HG02763 (cell line): ENCODE measurements around the gene MCU.
"Not testable (repeated sequence)": the region's sequence is repeated elsewhere in the genome, so short reads cannot be mapped to it uniquely, and the experiment has no call there.

Experiments used
- ATAC-seq: cut with Tn5 transposase; IDR thresholded peaks from one replicate; pipeline ENCODE4 v1.9.1; 2021; ENCODE audit warnings: mild to moderate bottlenecking, moderate library complexity; ENCODE audit not compliant: unreplicated experiment

MCU gene

GRCh38 chr10:72729528-72729927 is 37.6 kb downstream of the MCU start:
- ATAC-seq = no peak

- ATAC-seq = no peak
These were observed 38.5 kb downstream of the MCU start for GRCh38 chr10:72730479-72730878.

- ATAC-seq = no peak
These were observed 40.0 kb downstream of the MCU start for GRCh38 chr10:72731916-72732419.

DNA sequence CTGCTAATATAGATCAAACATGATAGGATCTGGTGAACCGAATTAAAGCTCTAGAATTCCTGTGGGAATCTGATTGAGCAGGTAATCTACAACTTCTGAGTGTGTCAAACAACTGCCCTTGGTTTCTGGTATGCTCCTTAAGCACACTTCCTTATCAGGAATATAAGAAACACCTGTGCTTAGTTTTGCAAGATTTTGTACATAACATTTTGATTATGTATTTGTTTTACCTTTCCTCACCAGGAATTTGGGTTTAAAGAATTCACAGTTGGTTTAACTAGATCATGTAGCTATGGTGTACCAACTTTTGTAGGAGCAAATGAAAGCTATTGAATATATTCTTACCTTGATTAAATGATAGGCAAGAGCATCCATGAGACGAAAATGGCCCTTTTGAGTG is 40.6 kb downstream of the MCU start:
- ATAC-seq = no peak

GRCh38 chr10:72733989-72734388 is 42.0 kb downstream of the MCU start:
- ATAC-seq = no peak

DNA sequence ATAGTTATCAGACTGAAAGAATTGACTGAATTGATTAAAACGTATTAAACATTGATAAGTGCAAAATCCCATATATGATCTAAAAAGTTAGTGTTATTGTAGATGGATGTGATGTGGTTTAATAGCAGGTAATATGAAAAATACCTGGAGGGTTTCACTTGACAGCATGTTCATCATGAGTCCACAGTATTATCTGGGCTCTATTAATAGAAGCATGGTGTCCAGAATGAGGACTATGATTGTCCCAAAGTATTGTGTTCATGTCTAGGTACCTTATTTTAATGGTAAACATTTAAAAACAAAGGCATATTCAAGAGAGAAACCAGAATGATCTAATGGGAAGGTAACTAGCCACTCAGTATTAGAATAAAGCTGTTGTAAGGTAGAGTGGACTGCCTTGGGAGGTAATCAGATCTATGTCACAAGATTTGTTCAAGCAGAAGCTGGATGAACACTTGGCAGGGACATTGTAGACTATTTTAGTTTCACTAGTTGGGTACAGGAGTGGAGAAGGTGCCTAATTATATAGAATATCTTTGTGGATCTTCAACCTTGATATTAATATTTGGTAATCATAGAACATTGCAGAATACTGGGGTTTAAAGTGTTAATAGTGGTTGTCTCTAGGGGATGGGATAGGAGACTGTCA is 43.5 kb downstream of the MCU start:
- ATAC-seq = no peak

DNA sequence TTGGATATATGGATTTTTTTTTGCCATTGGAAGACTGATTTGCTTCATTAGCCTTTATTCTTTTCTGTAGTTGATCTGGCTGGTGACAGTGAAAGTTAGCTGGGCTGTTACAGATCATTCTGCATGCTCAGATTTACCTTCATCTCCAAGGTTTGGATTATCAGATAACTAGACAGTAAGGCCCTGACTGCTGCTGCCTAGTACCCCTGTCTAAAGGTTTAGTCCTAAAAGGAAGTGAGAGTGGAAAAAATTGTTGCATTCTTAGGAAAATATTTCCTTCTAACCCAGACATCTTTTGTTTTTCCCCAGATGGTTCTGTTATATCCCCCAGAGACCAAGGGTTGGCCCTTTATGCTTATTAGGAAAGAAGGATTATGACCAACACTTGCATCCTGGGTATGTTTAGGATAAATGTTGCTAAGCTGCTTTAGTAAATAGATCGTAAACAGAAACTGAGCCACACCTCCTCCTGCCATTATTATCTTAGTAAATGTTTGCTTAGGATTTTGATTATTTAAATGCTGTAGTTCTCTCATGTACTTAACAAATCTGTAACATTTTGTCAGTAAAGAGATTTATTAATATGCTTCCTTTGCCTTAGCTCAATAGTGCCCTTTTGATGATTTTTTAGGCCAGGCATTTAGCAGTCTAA is 44.4 kb downstream of the MCU start:
- ATAC-seq = no peak

DNA sequence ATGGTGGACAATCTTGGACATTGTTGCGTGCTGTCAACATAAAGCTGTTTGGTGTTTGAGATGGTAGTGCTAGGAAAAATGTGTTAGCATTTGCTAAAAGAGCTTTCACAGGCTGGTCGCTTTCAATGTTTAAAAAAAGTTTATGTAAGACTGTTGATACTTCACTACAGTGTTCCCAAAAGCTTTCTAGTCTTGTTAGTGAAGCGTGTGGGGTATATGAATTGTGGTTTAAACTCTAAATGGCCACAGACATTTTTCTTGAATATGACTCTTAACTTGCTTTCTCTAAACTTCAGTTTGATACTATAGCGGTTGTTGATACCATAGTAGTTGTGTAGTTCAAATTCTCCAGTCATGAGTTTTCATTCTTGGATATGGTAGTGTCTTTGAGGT is 44.9 kb downstream of the MCU start:
- no peak for ATAC-seq

DNA sequence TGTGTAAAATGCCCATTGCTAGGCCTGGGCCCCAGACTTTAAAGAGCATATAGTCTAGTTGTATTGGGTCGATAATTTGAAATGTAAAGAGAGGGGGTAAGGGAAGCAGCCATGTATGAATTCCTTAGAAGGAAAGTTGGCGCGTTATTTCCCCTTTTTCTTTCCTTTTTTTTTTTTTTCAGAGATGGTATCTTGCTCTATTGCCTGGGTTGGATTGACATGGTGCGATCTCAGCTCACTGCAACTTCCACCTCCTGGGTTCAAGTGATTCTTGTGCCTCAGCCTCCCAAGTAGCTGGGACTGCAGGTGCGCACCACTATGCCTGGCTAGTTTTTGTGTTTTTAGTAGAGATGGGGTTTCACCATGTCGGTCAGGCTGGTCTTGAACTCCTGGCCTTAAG is 45.4 kb downstream of the MCU start:
- not testable (repeated sequence) for ATAC-seq

- ATAC-seq = no peak
These were observed 46.5 kb downstream of the MCU start for GRCh38 chr10:72738486-72738885.

GRCh38 chr10:72740528-72740927 is 48.6 kb downstream of the MCU start:
- no peak for ATAC-seq

- no peak for ATAC-seq
These were observed 50.1 kb downstream of the MCU start for GRCh38 chr10:72742092-72742491.

DNA sequence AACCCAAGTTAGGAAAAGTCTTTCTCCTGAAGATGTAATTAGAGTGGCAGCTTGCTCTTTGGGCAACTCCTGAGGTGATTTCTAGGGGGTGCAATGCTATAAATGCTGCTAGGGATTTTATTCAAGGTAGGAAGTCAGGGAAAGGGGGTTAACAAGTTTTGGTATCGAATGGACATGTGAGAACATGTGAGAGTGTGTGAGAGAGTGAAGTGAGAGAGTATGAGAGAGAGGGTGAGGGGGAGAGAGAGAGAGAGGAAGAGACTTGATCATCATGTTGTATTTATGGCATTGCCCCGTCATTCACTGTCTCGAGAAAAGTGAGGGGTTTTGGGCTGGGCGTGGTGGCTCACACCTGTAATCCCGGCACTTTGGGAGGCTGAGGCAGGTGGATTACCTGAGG is 50.9 kb downstream of the MCU start:
- no peak for ATAC-seq

GRCh38 chr10:72744566-72744965 is 52.6 kb downstream of the MCU start:
- ATAC-seq = no peak

DNA sequence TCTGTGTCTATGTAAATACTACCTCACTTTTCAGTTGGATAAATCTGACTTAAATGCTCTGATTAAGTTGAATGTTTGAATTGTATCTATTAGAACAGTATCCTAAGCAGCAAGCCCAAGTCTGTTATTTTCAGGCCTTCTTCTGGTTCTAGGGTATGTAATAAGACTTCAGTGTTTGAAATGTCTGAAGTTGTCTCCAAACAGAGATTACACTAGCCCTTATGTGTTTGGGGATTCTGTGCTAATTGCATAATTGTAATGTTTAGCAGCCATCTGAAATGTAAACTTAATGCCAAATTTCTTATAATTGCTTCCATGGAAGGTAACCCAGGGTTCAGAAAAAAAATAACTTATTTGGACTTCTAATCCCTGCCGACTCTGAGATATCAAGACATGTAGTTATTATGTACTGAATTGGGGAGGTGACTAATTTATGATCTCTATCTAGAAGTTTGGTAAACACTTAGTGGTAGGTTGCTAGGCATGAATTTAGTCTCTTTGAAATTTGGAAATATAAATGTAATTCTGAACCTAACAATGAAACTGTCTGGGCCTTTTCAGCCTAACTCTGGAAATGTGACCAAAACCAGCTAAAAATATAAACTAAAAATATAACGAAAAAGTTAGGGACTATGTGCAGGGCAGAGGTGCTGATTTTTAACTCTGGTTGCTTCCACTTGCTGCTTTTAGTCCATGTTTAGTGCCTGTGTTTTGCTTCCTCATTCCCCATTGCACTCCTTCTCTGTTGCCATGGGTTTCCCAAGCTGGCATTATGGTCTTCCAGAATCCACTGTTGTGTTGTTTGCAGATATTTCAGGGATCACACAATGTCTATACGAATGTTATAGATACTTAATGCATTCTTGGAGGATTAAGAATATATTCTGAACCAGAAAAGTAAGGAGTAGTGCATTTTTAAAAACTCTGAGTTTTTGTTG is 54.8 kb downstream of the MCU start:
- no peak for ATAC-seq

DNA sequence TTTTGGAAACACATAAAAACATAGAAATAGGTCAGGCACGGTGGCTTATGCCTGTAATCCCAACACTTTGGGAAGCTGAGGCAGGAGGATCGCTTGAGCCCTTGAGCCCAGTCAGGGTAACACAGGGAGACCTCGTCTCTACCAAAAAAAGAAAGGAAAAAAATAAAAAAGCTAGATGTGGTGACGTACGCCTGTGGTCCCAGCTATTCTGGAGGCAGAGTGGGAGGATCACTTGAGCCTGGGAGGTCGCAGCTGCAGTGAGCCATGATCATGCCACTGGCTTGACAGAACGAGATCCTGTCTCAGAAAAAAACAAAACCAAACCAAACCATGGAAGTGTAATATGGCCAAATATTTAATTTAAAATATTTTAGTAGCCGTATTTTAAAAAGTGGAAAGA is 55.6 kb downstream of the MCU start:
- no peak for ATAC-seq

GRCh38 chr10:72753760-72754231 is 61.9 kb downstream of the MCU start:
- ATAC-seq = no peak

DNA sequence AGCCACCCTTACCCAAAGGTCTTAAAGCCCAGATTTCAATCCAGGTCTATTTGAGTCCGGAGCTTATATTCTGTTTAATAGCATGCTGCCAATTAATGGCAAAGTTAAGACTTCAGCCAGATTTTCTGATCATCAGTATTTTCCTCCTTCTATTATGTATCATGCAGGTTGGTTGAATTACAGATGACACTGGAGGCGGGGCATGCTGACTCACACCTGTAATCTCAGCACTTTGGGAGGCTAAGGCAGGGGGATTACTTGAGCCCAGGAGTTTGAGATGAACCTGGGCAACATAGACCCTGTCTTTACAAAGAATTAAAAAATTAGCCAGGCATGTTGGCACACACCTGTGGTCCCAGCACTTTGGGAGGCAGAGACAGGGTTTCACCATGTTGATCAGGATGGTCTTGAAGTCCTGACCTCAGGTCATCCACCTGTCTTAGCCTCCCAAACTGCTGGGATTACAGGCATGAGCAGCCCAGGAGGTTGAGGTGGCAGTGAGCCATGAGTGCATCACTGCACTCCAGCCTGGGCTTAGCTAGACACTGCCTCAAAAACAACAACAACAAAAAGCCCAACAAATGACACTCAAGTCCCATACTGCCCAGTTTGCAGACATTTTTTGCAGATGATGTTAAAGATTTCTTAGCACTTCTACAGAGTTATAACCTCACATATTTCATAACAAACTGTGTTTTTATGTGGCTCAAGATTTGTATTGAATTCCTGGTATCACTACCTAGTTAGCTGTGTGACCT is 62.5 kb downstream of the MCU start:
- ATAC-seq = no peak

DNA sequence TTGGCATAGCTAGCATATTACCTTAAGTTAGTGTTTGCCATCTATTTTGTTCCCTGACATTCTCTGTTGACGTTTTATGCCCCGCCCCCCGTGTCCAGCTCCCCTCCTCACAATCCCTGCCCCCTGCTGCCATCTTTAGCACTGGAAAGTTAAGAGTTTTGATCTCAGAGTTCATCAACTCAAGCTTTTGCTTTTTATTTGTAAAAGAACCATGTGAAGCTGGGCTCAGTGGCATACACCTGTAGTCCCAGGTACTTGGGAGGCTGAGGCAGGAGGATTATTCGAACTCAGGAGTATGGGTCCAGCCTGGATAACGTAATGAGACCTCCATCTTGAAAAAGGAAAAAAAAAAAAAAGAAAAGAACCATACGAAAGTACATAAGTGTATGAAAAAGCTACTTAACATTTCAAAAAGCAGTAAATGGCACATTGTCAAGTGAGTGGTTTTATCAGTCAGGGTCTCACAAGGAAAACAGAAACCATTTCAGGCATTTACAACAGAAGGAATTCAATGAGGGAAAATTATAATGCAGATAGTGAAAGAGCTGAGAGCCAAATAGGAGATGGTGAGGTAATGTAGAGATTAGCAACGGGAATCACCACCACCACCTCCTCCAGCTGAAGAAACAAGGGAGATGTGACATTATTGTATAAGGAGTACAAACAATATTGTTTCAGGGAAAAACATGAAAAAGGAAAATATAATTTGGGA is 64.9 kb downstream of the MCU start:
- no peak for ATAC-seq

DNA sequence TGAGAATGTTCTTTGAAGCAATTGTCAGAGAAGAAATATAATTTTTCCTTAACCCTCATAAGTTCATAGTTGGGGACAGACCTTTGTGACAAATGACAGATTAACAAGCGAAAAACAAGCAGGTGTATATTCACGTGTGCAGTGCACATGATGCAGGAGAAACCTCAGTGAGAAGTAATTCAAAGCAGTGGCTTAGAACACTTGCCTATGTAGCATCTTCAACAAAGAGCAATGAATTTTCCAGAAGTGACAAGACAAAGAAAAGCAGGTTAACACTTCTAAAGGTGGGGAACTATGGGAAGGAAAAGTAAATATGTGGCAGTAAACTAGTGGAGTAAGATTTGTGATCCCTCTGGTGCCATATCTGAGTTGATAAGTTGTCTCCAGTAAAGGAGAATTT is 65.8 kb downstream of the MCU start:
- ATAC-seq = no peak
